ENCODE results near the gene CYP27B1.

Gene CYP27B1

DNA sequence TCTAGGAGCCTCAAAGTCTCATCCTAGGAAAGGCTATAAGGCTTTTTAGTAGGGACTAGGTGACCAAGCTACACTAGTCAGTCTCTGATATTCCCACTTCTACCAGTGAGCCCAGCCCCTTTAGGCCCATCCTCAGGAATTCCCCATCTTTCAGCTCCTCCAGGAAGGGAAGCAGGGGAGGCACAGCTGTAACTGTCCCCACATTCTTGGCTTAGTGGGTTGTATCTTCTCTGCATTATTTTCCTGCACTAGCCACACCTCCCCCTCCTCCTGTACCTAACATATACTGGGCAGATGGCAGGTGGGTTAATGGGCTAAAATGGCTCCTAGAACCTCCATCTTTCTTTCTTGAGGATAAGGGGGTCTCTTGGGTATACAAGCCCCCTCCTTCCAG lies 424 bp upstream of the CYP27B1 start:
- Histone ChIP-seq H3K4me2 (ENCODE audit: low read length) (no peak overlapping the region), H3K4me1 (peaks cover 16% of the 10 kb centered on the region), H3K79me2 (no peaks in the 10 kb centered on the region), H3K9ac (no peak overlapping the region), H3K36me3 (ENCODE audit: control insufficient read depth, insufficient read depth, low read length) (no peaks in the 10 kb centered on the region), H3K27me3 (ENCODE audit: control insufficient read depth, insufficient read depth, low read length) (no peaks in the 10 kb centered on the region), H3K4me3 (ENCODE audit: low read depth, low read length) (no peak overlapping the region), H3K27ac (no peak overlapping the region), H3K9me3 (ENCODE audit: control insufficient read depth, low read length) (no peaks in the 10 kb centered on the region), H2AFZ (peak overlapping the region; percentile 6)
- TF ChIP-seq, protein P1, sequence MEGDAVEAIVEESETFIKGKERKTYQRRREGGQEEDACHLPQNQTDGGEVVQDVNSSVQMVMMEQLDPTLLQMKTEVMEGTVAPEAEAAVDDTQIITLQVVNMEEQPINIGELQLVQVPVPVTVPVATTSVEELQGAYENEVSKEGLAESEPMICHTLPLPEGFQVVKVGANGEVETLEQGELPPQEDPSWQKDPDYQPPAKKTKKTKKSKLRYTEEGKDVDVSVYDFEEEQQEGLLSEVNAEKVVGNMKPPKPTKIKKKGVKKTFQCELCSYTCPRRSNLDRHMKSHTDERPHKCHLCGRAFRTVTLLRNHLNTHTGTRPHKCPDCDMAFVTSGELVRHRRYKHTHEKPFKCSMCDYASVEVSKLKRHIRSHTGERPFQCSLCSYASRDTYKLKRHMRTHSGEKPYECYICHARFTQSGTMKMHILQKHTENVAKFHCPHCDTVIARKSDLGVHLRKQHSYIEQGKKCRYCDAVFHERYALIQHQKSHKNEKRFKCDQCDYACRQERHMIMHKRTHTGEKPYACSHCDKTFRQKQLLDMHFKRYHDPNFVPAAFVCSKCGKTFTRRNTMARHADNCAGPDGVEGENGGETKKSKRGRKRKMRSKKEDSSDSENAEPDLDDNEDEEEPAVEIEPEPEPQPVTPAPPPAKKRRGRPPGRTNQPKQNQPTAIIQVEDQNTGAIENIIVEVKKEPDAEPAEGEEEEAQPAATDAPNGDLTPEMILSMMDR (IDR thresholded peaks at IDR 0.05), result no peak

DNA sequence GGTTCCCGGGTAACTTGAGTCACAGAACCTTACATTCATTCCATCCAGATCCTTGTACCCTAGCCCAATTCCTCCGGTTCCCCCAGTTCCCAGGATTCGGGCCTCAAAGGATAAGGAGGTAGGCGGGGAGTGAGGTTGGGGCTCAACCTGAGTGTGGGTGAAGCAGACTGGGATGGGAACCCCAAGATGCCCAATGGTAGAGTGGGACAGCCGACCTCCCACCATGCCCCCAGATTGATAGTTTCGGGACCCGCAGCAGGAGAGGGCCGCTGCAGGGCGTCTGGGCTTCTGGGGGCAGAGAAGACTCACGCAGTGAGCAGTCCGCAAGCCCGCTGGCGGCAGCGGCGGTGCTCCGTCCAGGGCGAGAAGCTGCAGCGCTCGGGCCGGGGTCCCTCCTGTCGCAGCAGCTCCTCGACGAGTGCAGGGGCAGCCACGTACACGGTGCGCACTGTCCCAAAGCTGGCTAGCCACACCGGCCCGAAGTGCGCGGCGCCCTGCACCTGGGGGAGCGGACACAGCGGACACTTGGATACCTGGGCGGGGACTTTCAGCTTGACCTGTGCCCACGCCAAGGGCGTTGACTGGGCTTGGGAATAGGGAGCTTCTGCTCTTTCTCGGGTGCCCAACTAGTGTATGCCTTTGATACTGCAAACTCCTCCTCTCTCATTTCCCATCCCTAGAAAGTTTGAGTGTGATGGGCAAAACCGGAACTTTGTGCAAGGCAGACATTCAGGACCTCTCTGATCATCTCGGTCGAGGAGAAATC lies 997 bp downstream of the CYP27B1 start:
- Histone ChIP-seq H3K27ac (no peak overlapping the region), H3K9ac (no peak overlapping the region)

DNA sequence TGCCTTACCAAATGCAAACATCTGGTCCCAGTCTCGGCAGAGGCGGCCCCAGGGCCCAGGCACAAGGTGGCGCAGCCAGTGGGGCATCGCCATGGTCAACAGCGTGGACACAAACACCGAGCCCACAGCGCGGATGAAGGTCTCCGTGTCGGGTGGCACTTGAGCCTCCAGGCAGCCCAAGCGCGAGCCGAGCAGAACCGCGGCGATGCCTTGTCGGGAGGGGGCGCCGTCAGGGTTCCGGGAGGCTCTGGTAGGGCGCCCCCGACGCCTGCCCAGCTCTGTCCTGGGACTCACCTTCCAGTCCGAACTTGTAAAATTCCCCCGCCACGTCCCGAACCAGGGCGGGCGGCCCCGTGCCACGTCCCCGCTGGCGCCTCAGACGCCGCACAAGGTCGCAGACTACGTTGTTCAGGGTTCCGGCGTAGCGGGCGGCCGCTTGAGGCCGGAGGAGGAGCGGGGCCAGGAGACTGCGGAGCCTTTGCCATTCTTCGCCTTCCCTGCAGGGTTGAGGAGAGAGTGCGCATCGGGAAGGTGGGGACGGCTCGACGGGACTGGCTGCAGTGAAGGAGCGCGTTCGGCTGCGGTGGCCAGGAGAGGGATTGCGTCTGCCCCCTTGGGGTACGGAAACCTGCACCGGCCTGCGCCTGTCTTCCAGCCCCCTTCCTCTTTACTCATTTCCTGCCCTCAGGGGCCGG lies 1.7 kb downstream of the CYP27B1 start:
- H3K27me3 ChIP-seq (ENCODE audit: control insufficient read depth, insufficient read depth, low read length), result no peaks in the 10 kb centered on the region
- peak overlapping the region; percentile 42 for H3K4me3 ChIP-seq (ENCODE audit: low read depth, low read length)
- peak overlapping the region; percentile 91 for H2AFZ ChIP-seq
- H3K4me1 ChIP-seq, result peaks cover 9% of the 10 kb centered on the region
- H3K9ac ChIP-seq, result no peak overlapping the region
- no peaks in the 10 kb centered on the region for H3K36me3 ChIP-seq (ENCODE audit: control insufficient read depth, insufficient read depth, low read length)
- peak overlapping the region; percentile 68 for H3K4me2 ChIP-seq (ENCODE audit: low read length)
- H3K79me2 ChIP-seq, result no peaks in the 10 kb centered on the region
- no peak overlapping the region for H3K27ac ChIP-seq
- no peaks in the 10 kb centered on the region for H3K9me3 ChIP-seq (ENCODE audit: control insufficient read depth, low read length)
- TF ChIP-seq, protein P1 (IDR thresholded peaks at IDR 0.05), result peak; percentile 24

More for the DNA sequence above, 997 bp downstream of the CYP27B1 start:
- no peaks in the 10 kb centered on the region for H3K27me3 ChIP-seq (ENCODE audit: control insufficient read depth, insufficient read depth, low read length)
- H3K4me3 ChIP-seq (ENCODE audit: low read depth, low read length), result peak overlapping the region; percentile 42
- no peaks in the 10 kb centered on the region for H3K36me3 ChIP-seq (ENCODE audit: control insufficient read depth, insufficient read depth, low read length)
- H3K79me2 ChIP-seq, result no peaks in the 10 kb centered on the region
- H3K9me3 ChIP-seq (ENCODE audit: control insufficient read depth, low read length), result no peaks in the 10 kb centered on the region
- H3K4me2 ChIP-seq (ENCODE audit: low read length), result peak overlapping the region; percentile 68
- peak overlapping the region; percentile 91 for H2AFZ ChIP-seq
- TF ChIP-seq, protein P1 (IDR thresholded peaks at IDR 0.05), result no peak
- peaks cover 15% of the 10 kb centered on the region for H3K4me1 ChIP-seq

DNA sequence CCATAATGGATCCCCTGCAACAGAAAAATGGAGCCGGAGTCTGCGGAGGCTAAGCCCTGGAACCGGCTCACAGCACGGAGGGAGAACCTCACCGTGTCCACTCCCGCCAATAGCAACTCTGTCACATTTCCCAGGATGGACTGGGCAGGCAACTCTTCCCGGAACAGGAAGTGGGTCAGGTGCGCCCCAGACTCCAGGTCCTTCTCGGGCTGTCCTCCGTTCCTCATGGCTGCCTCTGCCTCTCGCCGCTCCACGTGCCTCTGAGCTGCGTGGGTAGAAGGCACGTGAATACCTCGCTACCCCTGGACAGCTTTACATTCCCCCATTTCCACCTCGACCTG lies 2.2 kb downstream of the CYP27B1 start:
- no peaks in the 10 kb centered on the region for H3K27me3 ChIP-seq (ENCODE audit: control insufficient read depth, insufficient read depth, low read length)
- H3K4me3 ChIP-seq (ENCODE audit: low read depth, low read length), result peak overlapping the region; percentile 42

More for the DNA sequence above, 2.2 kb downstream of the CYP27B1 start:
- no peaks in the 10 kb centered on the region for H3K36me3 ChIP-seq (ENCODE audit: control insufficient read depth, insufficient read depth, low read length)
- H3K4me1 ChIP-seq, result peaks cover 9% of the 10 kb centered on the region
- H3K4me2 ChIP-seq (ENCODE audit: low read length), result peak overlapping the region; percentile 68
- H3K79me2 ChIP-seq, result no peaks in the 10 kb centered on the region
- H2AFZ ChIP-seq, result peak overlapping the region; percentile 91
- H3K9me3 ChIP-seq (ENCODE audit: control insufficient read depth, low read length), result no peaks in the 10 kb centered on the region
- TF ChIP-seq, protein P1 (IDR thresholded peaks at IDR 0.05), result no peak
- H3K27ac ChIP-seq, result no peak overlapping the region
- no peak overlapping the region for H3K9ac ChIP-seq
